Stimulated activated CD8-positive, alpha-beta memory T cell treated with anti-CD3 and anti-CD28 coated beads, Interleukin-4, amount 100 ng/mL, for 1 hour (primary cell): ENCODE results near the gene MLC1.

Experiments used
- DNase-seq, 2 donors: peaks; one replicate each; pipeline ENCODE4 v3.0.0-alpha.2; 2020; ENCODE audit warnings: low read depth in 2 of 2, low spot score in 1 of 2

MLC1 gene

DNA sequence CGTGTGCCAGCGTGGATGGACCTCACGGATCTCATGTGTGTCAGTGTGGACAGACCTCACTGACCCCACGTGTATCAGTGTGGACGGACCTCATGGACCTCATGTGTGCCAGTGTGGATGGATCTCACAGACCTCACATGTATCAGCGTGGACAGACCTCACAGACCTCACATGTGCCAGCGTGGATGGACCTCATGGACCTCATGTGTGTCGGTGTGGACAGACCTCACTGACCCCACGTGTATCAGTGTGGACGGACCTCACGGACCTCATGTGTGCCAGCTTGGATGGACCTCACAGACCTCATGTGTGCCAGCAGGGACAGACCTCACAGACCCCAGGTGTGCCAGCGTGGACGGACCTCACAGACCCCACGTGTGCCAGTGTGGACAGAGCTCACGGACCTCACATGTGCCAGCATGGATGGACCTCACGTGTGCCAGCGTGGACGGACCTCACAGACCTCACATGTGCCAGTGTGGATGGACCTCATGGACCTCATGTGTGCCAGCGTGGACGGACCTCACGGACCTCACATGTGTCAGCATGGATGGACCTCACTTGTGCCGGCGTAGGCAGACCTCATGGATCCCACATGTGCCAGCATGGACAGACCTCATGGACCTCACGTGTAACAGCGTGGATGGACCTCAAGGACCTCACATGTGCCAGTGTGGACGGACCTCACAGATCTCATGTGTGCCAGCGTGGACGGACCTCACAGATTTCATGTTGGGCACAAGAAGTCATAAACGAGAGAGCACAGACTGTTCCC, 45.4 kb downstream of the MLC1 start:
- DNase-seq: no peak

- no peak for DNase-seq
Measured at GRCh38 chr22:50035976-50036724, 49.1 kb downstream of the MLC1 start.

DNA sequence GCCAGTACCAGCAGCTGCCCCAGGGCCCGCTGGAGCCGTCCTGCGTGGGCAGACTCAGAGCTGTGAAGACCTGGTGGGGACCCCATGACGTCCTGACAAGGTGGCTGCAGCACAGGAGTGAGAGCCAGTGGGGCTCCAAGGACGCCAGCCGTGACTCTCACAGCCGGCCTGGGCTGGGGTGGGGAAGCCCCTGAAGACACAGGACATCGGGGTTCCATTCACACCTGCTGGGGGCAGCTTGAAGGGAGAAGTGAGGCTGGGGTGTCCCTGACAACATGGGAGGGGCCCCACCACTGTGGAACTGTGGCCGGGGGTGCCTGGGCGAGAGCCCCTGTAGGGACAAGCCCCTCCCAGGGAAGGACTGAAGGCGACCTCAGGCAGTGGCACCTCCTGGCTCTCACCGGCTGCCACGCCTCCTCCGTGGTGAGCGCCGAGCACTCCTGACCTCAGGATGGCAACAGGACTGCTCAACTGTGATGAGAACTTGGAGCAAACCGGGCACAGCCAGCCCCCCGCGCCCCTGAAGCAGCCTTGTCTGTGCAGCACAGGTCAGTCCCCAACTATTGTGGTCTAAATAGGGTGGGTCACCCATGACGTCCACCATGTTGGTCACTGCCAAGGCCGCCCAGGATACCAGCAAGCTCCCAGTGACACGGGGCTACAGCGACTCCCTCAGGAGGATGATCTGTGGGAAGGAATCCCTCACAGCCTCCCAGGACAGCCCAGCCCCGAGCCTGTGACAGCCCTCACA, 49.9 kb downstream of the MLC1 start:
- DNase-seq: no peak

GRCh38 chr22:50034126-50035081, 50.8 kb downstream of the MLC1 start:
- DNase-seq: no peak

DNA sequence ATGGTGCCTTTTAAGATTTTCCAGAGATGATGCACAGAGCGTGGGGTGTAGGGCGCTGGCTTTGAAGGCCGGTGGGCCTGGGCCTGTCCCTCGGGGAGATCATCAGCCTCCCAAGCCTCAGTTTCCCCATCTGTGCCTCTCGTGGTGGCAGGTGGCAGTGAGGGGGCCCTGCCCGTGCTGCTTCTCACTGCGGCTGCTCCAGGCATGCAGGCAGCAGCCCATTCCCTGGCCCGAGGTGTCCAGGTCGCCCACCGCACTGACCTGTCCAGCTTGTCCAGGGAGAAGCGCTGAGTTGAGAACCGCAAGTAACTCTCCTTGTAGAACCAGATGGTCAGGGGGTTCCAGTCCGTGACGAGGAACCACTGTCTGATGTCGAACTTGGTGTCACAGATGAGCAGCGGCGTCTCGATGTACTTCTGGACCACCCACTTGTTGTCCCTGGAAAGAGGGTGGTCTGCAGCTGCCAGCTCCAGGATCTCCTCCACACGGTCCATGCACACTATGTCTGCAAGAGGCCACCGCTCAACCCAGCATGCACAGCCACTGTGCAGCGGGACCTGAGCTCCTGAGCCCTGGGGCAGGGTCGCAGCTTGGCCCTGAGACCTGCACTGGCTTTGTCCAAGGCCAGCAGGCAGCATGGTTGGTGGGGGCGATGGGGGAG, 52.2 kb downstream of the MLC1 start:
- no peak for DNase-seq

- no peak for DNase-seq
Measured at GRCh38 chr22:50032109-50032871, 52.9 kb downstream of the MLC1 start.

- no peak for DNase-seq
Measured at GRCh38 chr22:50031189-50032091, 53.8 kb downstream of the MLC1 start.

DNA sequence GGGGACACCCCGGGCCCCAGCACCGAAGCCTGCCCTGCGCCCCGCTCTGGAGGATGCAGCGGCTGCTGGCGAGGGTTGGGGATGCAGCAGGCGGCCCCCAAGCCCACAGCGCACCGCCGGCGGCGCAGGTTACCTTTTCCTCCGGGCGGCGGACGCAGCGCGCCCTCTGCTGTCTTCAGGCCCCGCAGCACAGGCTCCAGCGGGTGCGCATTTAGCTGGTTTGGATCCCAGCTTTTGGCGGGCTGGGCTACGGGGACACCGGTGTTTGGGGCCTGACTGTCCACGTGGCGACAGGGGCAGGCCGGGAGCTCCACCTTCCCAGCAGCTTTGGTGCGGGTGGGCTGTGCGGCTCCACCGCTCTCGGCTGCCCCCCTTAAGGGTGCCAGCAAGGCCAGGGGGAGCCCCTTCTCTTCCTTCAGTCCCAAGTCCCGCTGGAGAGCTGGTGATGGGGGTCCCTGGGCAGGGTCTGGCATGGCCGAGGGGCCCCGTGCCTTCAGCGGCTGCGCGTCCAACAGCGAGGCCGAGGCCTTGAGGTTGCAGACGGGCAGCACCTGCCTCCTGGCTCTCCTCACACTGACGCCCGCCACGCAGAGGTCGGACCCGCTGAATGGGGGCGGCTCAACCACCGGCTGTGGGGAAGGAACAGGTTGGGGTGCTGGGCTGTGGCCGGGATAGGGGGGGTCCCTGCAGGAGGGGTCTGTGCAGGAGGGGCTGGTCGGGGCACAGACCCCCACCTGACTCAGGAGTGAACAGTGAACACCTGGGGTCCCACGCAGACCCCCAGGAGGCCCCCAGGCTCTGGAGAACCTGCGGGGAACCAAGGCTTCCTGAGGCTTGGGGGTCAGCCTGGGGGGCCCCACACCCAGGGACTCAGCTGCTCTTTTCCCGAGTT, 54.7 kb downstream of the MLC1 start:
- DNase-seq: peak; percentile 50 to 69

DNA sequence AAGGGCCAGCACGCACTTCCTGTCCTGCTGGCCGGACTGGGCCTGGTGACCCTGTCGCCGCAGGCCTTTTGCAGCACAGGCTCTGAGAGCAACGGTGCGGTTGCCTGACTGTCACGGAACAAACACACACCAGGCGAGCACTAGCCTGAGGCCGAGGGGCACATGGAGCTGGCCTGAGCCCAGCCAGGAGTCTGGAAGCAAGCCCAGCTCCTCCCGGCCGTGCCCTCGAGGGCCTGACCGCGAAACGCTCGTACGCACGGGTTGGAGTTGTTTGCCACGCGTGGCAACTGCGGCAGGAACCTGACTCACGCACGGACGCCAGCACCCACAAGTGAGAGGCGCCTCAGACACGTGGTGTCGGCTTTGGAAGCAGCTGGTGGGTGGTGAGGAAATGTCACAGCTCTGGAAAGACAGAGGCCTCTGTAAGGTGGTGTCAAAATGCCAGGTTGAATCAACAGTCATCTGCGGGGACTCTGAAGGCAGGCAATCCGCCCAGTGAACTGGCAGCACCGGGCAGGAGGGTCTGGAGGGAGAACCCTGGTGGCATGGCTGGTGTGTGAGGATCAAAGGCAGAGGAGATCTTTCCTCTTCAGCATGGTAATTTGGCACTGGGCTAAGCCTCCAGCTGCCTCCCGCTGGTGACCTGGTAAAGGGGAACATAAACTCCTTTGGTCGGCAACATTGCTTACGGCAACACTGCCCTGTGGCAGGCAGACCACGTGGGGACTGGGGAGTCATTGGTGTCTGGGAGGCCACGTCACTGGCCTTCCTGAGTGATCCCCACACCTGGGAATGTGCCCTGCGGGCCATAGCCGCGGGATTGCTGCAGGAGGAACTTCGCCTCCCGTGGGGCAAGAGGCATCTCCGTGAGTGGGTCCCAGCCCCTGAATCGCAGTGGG, 57.3 kb downstream of the MLC1 start:
- DNase-seq: no peak

DNA sequence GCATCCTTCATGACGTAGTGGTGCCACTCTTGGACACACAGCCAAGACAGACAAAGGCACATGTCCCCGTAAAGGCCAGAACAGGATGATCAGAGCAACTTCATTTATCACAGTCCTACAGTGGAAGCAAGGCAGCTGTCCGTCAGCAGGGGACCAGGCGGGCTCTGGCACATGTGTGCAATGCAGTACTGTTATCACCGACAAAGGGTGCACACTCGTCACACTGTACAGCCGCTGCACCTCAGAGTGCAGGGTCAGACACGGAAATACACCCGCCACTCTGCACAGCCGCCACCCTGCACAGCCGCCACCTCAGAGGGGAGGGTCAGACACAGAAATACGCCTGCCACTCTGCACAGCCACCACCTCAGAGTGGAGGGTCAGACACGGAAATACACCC, 59.2 kb downstream of the MLC1 start:
- DNase-seq: no peak

GRCh38 chr22:50022171-50022819, 62.9 kb downstream of the MLC1 start:
- DNase-seq: no peak

- DNase-seq: no peak
Measured at GRCh38 chr22:50020606-50021005, 64.6 kb downstream of the MLC1 start.

- no peak for DNase-seq
Measured at GRCh38 chr22:50019316-50019715, 65.9 kb downstream of the MLC1 start.

DNA sequence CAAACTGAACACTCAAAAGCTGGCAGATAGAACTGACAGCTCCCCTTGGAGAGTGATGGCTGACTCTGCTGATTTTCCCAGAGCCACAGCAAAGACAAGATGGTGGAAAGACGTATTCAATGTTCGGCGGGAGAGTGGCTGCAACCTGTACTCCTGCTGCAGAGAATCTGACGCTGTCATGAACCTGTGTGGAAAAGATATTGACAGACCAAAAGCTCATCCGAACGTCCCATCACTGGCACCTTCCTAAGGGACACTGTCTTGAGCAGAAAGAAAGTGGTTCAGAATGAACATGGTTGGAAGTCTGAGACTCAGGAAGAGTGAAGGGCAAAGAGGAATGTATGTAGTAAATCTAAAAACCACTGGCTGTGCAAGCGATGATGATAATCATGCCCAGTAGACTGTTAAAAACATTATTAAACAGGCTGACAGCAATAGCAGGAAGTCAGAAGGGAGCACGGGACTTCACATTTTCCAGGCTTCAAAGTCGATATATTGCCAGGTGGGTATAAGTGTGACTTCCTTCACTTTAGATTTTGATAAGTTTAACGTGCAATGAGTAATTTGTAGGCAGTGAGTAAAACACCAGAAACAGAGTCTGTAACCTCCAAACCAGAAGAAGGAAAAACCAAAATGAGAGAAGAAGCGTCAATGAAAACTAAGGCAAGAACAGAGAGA, 66.5 kb downstream of the MLC1 start:
- DNase-seq: no peak

GRCh38 chr22:50017701-50018224, 67.5 kb downstream of the MLC1 start:
- no peak for DNase-seq
